OCI-LY3 (cell line): ENCODE measurements around the gene SPPL3.
A peak's percentile ranks its signal among the peaks of the same experiment; 100 is the strongest.

Experiments
- H2AFZ ChIP-seq: fragments of 200-600, 300-600 bp; shearing (Covaris generic); 2 replicates; pipeline ENCODE4 v1.6.0; 2014; ENCODE audit warnings: antibody characterized with exemption, low read depth, low read length
- H3K27ac ChIP-seq: fragments of 200-600, 300-600 bp; sonication (generic); 2 replicates; pipeline ENCODE4 v1.5.1; 2014; ENCODE audit warnings: mild to moderate bottlenecking, low read length, moderate library complexity, mixed read lengths
- H3K27me3 ChIP-seq: fragments of 200-600, 300-600 bp; sonication (generic); 2 replicates; pipeline ENCODE4 v1.6.1; 2014; ENCODE audit warnings: low read depth, low read length, mixed read lengths
- H3K36me3 ChIP-seq: fragments of 200-600, 300-600 bp; sonication (generic); replicated peaks from 2 replicates; pipeline ENCODE3; 2014; ENCODE audit warnings: low read depth, low read length, mixed read lengths
- H3K4me1 ChIP-seq: fragments of 300-600, 200-600 bp; sonication (generic); 2 replicates; pipeline ENCODE4 v1.6.1; 2014; ENCODE audit warnings: low read length, mixed read lengths
- H3K4me2 ChIP-seq: fragments of 200-600, 300-600 bp; sonication (generic); 2 replicates; pipeline ENCODE4 v1.6.1; 2014; ENCODE audit warnings: low read length, mixed read lengths
- H3K4me3 ChIP-seq: fragments of 300-600, 200-600 bp; sonication (generic); 2 replicates; pipeline ENCODE4 v1.5.1; 2014; ENCODE audit warnings: antibody characterized with exemption, mild to moderate bottlenecking, low read length, moderate library complexity
- H3K79me2 ChIP-seq: fragments of 300-600, 200-600 bp; shearing (Covaris generic); 2 replicates; pipeline ENCODE4 v1.6.1; 2014; ENCODE audit warnings: mild to moderate bottlenecking, low read length, mixed read lengths
- H3K9ac ChIP-seq: fragments of 300-600, 200-600 bp; shearing (Covaris generic); 2 replicates; pipeline ENCODE4 v1.6.0; 2014; ENCODE audit warnings: mild to moderate bottlenecking, low read length, moderate library complexity
- H3K9me3 ChIP-seq: fragments of 200-600, 300-600 bp; shearing (Covaris generic); 2 replicates; pipeline ENCODE4 v1.6.1; 2014; ENCODE audit warnings: low read length, mixed read lengths; ENCODE audit not compliant: insufficient read depth
- H4K20me1 ChIP-seq: fragments of 200-600, 300-600 bp; sonication (generic); 2 replicates; pipeline ENCODE4 v1.6.1; 2016; ENCODE audit warnings: low read length, mixed read lengths; ENCODE audit not compliant: insufficient read depth
- EZH2phosphoT487 ChIP-seq: fragments of 200-600 bp; shearing (Covaris generic); IDR thresholded peaks from 2 replicates; pipeline ENCODE4 v1.6.1; 2018; ENCODE audit warnings: antibody characterized with exemption, mixed run types, low read depth
- TF ChIP-seq, protein P1 (sequence below): fragments of 200-600, 300-600 bp; sonication (generic); IDR thresholded peaks from 2 replicates; pipeline ENCODE4 v1.5.1; 2014; ENCODE audit warnings: antibody characterized with exemption, low read length, low read depth

Gene SPPL3

DNA sequence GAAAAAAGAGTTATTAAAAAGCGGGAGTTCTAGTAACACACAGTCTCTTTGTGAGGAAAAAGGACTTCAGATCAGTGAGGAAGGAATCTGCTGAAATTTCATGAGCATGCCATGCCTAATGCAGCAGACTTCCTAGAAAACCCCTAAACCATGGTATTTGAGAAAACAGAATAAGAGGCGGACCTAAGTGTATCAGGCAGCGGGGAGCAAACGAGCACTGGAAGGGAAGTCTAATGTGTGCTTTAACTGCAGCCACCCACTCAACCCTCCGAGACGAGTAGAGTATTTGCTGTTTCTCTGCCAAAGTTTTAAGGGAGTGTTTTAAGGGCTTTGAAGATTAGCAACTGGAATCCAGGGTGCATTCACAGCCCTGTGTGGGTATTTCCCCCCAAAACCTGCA lies 142.1 kb downstream of the SPPL3 start:
- Histone ChIP-seq H3K9me3 (no peaks in the 10 kb centered on the region), H2AFZ (no peak overlapping the region), H3K27me3 (no peaks in the 10 kb centered on the region), H3K36me3 (peaks cover 36% of the 10 kb centered on the region), H3K79me2 (no peaks in the 10 kb centered on the region), H3K4me2 (no peak overlapping the region), H4K20me1 (no peaks in the 10 kb centered on the region), H3K4me1 (no peaks in the 10 kb centered on the region), H3K27ac (no peak overlapping the region), H3K9ac (no peak overlapping the region), H3K4me3 (no peak overlapping the region)
- no peak for TF ChIP-seq EZH2phosphoT487
- TF ChIP-seq, protein P1, sequence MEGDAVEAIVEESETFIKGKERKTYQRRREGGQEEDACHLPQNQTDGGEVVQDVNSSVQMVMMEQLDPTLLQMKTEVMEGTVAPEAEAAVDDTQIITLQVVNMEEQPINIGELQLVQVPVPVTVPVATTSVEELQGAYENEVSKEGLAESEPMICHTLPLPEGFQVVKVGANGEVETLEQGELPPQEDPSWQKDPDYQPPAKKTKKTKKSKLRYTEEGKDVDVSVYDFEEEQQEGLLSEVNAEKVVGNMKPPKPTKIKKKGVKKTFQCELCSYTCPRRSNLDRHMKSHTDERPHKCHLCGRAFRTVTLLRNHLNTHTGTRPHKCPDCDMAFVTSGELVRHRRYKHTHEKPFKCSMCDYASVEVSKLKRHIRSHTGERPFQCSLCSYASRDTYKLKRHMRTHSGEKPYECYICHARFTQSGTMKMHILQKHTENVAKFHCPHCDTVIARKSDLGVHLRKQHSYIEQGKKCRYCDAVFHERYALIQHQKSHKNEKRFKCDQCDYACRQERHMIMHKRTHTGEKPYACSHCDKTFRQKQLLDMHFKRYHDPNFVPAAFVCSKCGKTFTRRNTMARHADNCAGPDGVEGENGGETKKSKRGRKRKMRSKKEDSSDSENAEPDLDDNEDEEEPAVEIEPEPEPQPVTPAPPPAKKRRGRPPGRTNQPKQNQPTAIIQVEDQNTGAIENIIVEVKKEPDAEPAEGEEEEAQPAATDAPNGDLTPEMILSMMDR, result no peak

DNA sequence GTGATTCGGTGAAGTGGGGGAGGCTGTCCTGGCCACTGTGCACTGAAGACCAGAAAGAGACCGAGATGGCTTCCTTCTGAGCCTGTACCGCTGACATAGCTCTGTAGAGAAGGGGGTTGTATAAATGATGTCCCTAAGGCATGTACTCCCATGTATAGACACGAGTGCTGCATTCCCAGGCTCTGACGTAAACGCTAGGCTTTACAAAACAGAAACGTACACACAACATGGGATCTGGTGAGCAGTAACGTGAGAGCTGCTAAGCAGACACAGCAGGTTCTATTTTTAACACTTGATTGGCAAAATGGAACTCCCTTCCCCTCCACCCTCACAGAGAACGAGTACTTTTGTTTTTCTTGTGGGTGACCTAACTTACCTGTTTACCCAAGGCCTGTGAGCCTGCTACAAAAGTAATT lies 142.6 kb downstream of the SPPL3 start:
- TF ChIP-seq EZH2phosphoT487, result no peak
- TF ChIP-seq, protein P1, result no peak
- H2AFZ ChIP-seq, result no peak overlapping the region
- peaks cover 32% of the 10 kb centered on the region for H3K36me3 ChIP-seq
- no peak overlapping the region for H3K4me3 ChIP-seq
- no peaks in the 10 kb centered on the region for H3K9me3 ChIP-seq
- no peaks in the 10 kb centered on the region for H3K79me2 ChIP-seq
- H3K27me3 ChIP-seq, result no peaks in the 10 kb centered on the region
- no peaks in the 10 kb centered on the region for H3K4me1 ChIP-seq
- H3K9ac ChIP-seq, result no peak overlapping the region
- no peak overlapping the region for H3K27ac ChIP-seq
- no peaks in the 10 kb centered on the region for H4K20me1 ChIP-seq
- no peak overlapping the region for H3K4me2 ChIP-seq

DNA sequence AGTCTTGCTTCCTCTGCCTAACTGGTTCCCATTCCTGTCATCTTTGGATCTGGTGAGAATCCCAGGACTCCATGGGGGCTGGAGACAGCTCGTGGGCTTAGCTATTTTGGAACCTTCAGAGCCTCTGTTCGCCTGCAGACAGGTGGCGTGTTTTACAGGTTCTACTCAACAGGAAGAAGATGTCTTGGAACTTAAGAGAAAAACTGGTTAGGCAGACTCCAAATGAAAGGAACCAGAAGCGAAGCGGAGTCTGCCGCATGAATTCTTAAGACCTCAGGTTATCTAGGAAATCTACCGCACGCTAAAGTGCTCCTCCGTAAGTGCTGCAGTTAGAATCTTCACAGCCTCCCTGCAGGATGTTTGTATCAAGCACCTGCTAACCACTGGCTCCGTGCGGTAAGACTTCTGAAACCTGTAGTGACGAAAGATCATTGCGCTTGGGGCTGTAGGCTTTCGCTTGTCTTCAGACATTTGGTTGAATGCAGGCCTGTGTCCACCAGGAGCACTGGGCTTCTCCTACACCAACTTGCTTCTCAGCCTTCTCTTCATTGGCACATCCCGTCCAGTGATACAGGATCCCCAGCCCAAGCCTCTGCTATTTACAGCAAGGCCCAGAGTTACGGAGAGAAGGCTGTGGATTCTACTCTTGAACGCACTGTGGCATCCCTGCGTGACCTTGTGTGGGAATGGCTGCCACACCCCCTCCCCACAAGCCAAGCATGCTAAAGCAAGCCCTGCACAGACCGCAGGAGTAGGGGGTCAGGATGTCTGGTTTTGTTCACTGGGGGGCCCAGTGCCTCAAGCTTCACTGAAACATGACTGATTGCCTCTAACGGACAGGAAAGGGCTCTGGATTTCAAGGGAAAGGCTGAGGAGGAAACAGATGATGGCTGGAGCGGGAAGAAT lies 143.6 kb downstream of the SPPL3 start:
- H3K4me2 ChIP-seq, result no peak overlapping the region
- H3K79me2 ChIP-seq, result no peaks in the 10 kb centered on the region
- no peaks in the 10 kb centered on the region for H4K20me1 ChIP-seq
- H3K4me1 ChIP-seq, result peaks cover 2% of the 10 kb centered on the region
- no peaks in the 10 kb centered on the region for H3K27me3 ChIP-seq
- no peak for TF ChIP-seq EZH2phosphoT487
- TF ChIP-seq, protein P1, result peak; percentile 5; the same call in 1 of the 2 replicates
- H3K9ac ChIP-seq, result no peak overlapping the region
- H3K4me3 ChIP-seq, result no peak overlapping the region
- H3K9me3 ChIP-seq, result peaks cover 1% of the 10 kb centered on the region; the same call in 1 of the 2 replicates
- H3K36me3 ChIP-seq, result peaks cover 27% of the 10 kb centered on the region
- H3K27ac ChIP-seq, result no peak overlapping the region
- no peak overlapping the region for H2AFZ ChIP-seq

DNA sequence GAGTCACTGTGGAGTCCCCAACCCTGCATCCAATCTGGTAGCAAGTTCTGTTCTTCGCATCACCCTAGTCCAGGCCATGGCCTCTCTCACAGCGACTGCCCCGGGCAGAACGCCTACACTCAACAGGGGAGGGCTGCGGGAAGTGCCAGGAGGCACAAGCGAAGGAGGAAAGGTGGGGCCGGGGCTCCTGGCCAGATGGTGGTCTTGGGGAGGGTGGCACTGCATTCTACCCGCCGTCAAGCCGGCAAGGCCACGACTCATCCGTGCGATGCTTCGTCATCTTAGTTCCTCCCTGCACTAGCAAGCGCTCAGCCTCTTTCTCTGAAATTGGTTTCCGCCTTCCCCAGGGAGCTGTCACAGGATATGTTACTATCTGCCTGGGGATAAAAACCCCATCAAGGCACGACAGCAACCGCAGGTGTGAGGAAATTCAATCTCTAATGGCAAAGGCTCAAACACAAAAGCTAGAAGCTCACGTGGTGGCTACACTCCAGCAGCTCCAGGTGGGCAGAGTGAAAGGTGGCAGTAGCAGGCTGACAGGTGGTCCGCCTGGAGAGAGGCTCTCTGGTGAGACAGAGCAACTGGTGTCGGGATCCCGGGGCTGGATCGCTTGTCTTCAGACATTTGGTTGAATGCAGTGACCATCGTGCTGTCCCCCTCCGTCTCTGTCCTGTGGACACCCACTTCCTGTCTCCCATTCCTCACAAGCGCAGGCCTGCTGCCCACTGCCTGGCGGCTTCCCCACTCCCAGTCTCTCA lies 144.4 kb downstream of the SPPL3 start:
- TF ChIP-seq, protein P1, result no peak
- no peak for TF ChIP-seq EZH2phosphoT487
- Histone ChIP-seq H3K79me2 (no peaks in the 10 kb centered on the region), H3K27me3 (no peaks in the 10 kb centered on the region), H3K9me3 (peaks cover 7% of the 10 kb centered on the region; the same call in 1 of the 2 replicates), H4K20me1 (no peaks in the 10 kb centered on the region), H2AFZ (no peak overlapping the region), H3K36me3 (peaks cover 28% of the 10 kb centered on the region), H3K4me2 (no peak overlapping the region), H3K9ac (no peak overlapping the region), H3K4me1 (peaks cover 8% of the 10 kb centered on the region), H3K4me3 (no peak overlapping the region), H3K27ac (no peak overlapping the region)
